ENCODE results near the gene PLXDC2. TPM values are rescaled to one million over a fixed set of nuclear protein-coding genes. Genes with fewer than 3 reads are reported as not detected.
A peak's percentile ranks its signal among the peaks of the same experiment; 100 is the strongest.

The PLXDC2 gene
- total RNA-seq, 1 donor = 3.2 TPM

GRCh38 chr10:19835952-19836351, 19.7 kb downstream of the PLXDC2 start:
- no peak overlapping the region for H3K4me3 ChIP-seq (ENCODE audit: low read depth, low read length)
- TF ChIP-seq, protein P1, sequence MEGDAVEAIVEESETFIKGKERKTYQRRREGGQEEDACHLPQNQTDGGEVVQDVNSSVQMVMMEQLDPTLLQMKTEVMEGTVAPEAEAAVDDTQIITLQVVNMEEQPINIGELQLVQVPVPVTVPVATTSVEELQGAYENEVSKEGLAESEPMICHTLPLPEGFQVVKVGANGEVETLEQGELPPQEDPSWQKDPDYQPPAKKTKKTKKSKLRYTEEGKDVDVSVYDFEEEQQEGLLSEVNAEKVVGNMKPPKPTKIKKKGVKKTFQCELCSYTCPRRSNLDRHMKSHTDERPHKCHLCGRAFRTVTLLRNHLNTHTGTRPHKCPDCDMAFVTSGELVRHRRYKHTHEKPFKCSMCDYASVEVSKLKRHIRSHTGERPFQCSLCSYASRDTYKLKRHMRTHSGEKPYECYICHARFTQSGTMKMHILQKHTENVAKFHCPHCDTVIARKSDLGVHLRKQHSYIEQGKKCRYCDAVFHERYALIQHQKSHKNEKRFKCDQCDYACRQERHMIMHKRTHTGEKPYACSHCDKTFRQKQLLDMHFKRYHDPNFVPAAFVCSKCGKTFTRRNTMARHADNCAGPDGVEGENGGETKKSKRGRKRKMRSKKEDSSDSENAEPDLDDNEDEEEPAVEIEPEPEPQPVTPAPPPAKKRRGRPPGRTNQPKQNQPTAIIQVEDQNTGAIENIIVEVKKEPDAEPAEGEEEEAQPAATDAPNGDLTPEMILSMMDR (IDR thresholded peaks at IDR 0.05; ENCODE audit: insufficient read depth, low read length) = no peak
- DNase-seq (ENCODE audit: low read depth) = no peak

DNA sequence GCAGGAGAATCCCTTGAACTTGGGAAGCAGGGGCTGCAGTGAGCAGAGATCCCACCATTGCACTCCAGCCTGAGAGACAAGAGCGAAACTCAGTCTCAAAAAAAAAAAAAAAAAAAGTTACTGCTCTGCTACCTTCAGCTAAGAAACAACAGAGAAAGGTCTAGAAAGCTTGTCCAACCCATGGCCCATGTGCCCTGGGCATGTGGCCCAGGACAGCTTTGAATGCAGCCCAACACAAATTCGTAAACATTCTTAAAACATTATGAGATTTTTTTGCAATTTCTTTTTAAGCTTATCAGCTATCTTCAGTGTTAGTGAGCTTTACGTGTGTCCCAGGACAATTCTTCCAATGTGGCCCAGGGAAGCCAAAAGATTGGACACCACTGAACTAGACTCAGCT, 22.9 kb downstream of the PLXDC2 start:
- no peak overlapping the region for H3K4me3 ChIP-seq (ENCODE audit: low read depth, low read length)
- DNase-seq (ENCODE audit: low read depth) = no peak
- TF ChIP-seq, protein P1 (IDR thresholded peaks at IDR 0.05; ENCODE audit: insufficient read depth, low read length) = no peak

- DNase-seq (ENCODE audit: low read depth) = no peak
- no peak overlapping the region for H3K4me3 ChIP-seq (ENCODE audit: low read depth, low read length)
- TF ChIP-seq, protein P1 (IDR thresholded peaks at IDR 0.05; ENCODE audit: insufficient read depth, low read length) = no peak
These were observed 23.3 kb downstream of the PLXDC2 start for GRCh38 chr10:19839552-19839951.

DNA sequence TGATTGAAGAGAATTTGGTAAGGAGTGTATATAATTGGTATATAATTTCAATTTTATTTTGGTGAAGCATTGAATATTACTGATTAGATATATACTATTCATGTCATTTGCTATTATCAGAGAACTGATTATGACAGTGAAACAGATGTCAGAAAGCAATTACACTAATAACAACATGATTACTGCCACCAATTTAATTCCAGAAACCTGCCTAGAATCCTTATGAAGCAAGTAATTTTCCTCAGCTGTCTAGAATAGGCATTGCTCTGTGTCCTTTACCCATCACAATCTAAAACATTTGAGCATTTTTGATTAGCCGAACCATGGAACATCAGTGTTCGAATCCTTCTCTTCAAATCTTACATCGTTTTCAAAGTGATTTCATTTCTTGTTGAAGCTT, 24.5 kb downstream of the PLXDC2 start:
- TF ChIP-seq, protein P1 (IDR thresholded peaks at IDR 0.05; ENCODE audit: insufficient read depth, low read length) = no peak
- no peak for DNase-seq (ENCODE audit: low read depth)
- no peak overlapping the region for H3K4me3 ChIP-seq (ENCODE audit: low read depth, low read length)

- TF ChIP-seq, protein P1 (IDR thresholded peaks at IDR 0.05; ENCODE audit: insufficient read depth, low read length) = no peak
- no peak overlapping the region for H3K4me3 ChIP-seq (ENCODE audit: low read depth, low read length)
- peak; percentile 16 for DNase-seq (ENCODE audit: low read depth)
These were observed 27.3 kb downstream of the PLXDC2 start for GRCh38 chr10:19843487-19843886.

GRCh38 chr10:19845503-19846368, 29.5 kb downstream of the PLXDC2 start:
- no peak overlapping the region for H3K4me3 ChIP-seq (ENCODE audit: low read depth, low read length)
- DNase-seq (ENCODE audit: low read depth) = no peak
- TF ChIP-seq, protein P1 (IDR thresholded peaks at IDR 0.05; ENCODE audit: insufficient read depth, low read length) = no peak

Measured in fibroblast of the aortic adventitia (primary cell).